Skeletal muscle cell (primary cell): Measurements from ENCODE around the gene SDHAF2.
"Not testable (repeated sequence)": the region's sequence is repeated elsewhere in the genome, so short reads cannot be mapped to it uniquely, and the experiment has no call there.

Experiments used
- DNase-seq: peaks from one replicate; pipeline ENCODE4 v3.0.0-alpha.2; 2010; ENCODE audit warnings: low read depth
- H3K4me3 ChIP-seq: 2 replicates; pipeline ENCODE4 v1.5.1; 2011; ENCODE audit warnings: low read depth, mild to moderate bottlenecking, control low read depth, low read length, moderate library complexity

SDHAF2 gene

DNA sequence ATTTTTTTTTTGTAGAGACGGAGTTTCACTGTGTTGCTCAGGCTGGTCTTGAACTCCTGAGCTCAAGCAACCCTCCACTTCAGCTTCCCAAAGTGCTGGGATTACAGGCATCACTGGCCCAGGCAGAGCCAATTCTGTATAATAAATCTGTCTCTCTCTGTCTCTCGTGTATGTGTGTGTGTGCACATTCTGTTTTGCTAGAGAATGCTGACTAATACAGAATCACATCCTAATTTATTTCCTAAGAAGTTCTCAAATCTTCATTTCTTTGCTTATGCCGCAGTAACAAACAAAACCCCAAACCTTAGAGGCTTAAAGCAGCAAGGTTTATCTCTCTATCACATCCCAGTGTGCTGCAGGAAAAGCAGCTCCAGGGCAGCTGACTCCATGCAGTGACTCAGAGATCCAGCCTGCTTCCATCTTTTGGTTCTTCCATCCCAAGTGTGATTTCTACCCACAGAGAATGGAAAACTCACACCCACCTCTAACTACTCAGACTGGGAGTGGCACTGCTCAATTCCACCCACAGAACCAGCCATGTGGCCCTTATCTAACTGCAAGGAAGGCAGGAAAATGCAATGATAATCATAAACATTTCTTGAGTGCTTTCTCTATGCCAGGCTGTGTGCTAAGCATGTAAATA lies 43.6 kb downstream of the SDHAF2 start:
- no peak for DNase-seq
- no peak overlapping the region for H3K4me3 ChIP-seq

DNA sequence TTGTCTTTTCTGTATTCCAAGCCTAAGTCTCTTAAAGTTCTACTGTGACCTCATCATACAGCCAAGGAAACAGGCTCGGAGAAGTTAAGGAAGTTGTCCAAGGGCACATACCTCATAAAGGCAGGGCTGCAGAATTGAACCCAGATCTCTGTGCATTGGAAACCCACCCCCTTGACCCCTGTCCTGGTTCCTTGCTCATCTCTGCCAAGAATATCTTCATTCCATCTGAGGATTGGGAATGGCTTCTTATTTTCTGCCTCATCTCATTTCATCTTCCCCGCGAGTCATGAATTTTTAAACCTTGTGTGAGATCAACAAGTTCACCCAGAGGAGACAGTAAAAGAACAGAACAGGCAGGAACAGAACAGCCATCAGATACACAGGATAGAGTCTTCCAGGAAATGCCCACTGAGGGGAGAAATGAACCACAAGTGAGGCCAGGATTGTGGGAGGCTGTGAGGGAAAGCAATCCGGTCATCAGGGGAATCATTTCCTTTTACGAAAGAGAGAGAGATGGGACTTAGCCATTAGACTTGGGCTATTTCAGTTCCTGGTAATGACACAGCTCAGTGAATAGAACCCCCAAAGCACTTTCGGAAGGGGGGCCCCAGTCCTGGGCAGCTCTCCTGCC lies 44.2 kb downstream of the SDHAF2 start:
- no peak for DNase-seq
- no peak overlapping the region for H3K4me3 ChIP-seq

DNA sequence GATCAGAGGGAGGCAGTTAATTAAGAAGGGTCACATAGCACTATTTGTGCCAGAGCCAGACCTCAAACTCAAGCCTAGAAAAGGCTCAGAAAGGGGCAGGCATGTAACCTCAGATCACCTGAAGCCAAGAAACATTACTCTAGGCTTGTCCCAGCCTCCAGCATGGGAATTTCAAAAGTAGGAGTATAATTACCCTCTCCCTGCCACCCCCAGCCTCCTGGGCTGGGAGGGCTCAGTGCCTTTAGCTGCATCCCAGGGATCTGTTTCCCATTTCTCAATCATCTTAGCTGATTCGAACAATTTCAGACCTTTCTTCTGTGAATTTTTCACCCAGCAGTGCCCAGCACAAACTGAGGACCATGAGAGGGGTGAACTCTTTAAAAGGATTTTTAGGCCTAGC lies 45.5 kb downstream of the SDHAF2 start:
- no peak overlapping the region for H3K4me3 ChIP-seq
- no peak for DNase-seq

DNA sequence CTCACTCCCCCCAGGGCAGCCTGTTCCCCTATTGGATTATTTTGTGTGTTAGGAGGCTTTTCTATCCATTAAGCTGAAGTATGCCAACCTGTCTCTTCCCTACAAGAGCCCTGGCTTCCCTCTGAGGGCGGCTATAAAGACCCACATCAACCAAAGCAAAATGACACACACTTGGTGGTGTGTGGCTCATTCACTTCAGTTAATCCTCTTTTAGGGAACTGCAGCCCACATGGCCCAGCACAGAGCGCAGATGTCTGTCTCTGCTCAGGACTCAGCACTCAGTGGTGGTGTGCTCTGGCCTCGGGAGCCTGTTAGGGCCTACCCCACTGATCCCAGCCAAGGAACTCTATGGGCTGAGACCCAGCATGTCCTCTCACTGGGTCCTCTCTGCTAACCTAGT lies 46.4 kb downstream of the SDHAF2 start:
- DNase-seq: no peak
- H3K4me3 ChIP-seq: no peak overlapping the region

DNA sequence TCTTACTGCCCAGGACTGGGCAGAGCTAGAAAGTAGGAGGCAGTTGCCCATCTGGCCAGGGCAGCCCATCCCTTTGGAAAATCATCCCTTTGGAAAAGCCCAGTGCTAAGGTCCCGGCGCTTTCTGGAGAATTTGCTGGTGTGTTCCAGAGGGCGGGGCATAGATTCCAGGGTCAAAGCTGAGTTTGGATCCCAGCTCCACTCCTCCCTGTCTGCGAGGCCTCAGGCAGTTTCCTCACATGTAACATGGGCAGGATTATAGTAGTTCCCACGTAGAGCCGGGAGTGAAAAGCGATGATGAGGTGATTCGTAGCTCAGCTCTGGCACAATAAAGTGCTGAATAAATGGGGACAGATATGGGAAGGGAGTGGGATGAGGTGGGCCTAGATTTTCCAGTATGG lies 47.2 kb downstream of the SDHAF2 start:
- DNase-seq: no peak
- no peak overlapping the region for H3K4me3 ChIP-seq

DNA sequence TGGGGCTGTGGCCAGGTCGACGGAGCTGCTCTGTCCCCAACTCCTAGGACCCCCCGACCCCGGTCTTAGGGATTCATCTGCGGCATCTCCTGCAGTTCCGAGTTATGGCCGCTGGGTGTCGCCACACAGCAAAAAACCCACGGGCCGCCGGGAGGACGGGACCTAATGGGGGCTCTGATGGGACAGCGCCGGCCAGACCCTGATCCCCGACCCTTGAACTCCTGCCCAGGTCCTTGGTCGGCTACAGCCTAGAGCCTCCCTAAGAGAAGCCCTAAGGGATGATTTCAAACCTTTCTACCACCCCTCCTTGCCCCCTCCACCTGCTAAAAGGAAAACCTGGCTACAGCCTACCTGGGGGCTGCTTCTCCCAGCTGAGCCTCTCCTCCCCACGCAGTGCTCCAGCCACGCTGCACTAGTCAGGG lies 47.8 kb downstream of the SDHAF2 start:
- H3K4me3 ChIP-seq: no peak overlapping the region
- no peak for DNase-seq

DNA sequence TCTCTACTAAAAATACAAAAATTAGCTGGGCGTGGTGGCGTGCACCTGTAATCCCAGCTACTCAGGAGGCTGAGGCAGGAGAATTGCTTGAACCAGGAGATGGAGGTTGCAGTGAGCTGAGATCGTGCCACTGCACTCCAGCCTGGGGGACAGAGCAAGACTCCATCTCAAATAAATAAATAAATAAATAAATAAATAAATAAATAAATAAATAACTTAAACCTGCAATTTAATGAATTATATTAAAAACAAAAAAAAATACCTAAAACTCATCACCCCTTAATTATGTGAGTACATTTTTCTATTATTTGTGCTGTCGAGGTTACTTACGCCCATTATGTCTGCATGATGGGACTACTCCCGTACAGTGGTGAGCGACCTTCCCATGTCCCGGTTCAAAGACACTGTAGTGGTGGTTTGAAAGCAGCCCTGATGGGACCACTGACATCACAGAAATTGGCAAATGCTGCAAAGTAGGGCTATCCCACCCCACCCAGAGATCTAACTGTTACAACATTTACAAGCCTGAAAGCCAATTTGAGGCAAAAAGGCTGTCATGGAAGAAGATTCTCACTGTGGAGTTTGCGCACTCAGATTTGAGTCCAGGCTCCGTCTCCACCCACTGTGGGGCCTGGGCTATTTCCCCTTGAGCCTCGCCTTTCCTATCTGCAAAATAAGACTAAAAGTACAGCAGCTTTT lies 49.6 kb downstream of the SDHAF2 start:
- not testable (repeated sequence) for H3K4me3 ChIP-seq, DNase-seq

DNA sequence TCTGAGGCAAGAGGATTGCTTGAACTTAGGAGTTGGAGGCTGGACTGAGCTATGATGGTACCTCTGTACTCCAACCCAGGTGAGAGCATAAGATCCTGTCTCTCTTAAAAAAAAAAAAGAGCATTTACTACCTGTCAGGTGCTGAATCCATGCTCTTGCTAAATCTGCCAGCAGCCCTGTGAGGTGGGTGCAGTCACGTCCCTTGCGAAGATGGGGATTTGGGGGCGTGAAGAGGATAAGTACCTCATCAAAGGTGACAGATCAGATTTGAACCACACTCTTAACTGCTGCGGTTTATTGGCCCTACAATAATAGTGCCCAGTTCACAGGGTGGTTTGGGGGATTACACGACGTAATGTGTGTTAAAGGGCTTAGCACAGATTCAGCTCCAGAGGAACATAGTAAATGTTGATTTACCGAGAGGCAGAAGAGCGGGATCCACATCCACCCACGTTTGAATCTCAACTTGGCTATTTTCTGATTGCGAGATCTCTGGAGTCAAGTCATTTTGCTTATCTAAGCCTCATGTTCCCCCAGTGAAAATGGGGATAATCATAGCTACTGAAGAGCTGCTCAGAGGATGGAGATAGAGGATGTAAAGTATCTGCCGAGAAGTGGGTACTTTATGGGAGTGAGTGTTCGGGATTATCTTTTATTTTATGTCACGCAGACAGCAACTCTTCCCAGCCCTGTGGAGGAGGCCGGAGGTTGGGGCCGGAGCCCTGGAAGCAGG lies 50.5 kb downstream of the SDHAF2 start:
- no peak for DNase-seq
- no peak overlapping the region for H3K4me3 ChIP-seq

DNA sequence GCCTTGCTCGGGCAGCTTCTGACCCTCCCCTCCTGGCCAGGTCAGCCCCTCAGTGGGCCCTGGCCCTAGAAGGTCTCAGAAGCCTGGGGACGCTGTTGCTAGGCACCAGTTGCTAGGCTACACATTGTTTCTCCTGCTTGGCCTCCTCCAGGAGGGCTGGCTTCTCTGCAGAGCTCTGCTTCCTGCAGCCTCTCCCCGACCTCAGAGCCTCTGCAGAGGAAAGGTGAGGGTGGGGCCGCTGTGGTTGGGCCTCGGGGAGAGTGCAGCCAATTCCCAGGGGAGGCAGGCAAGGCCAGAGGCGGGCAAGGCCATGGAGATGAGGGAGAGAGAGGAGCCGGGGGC lies 51.0 kb downstream of the SDHAF2 start:
- DNase-seq: no peak
- no peak overlapping the region for H3K4me3 ChIP-seq

DNA sequence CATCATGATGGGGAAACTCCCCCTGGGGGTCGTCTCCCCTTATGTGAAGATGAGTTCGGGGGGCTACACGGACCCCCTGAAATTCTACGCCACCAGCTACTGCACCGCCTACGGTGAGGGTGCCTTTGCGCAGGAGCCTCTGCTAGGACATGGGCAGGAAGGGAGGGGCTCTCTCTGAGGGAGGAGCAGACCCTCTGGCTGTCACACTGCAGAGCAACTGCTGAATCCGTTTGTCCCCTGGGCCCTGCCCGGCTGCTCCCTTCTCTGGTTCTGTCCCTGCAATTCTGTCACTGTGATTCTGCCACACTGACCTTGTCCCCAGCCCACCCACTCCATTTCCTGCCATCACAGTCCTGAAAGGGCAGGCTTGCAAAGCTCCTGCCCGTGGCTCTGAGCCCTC lies 51.9 kb downstream of the SDHAF2 start:
- H3K4me3 ChIP-seq: no peak overlapping the region
- no peak for DNase-seq

DNA sequence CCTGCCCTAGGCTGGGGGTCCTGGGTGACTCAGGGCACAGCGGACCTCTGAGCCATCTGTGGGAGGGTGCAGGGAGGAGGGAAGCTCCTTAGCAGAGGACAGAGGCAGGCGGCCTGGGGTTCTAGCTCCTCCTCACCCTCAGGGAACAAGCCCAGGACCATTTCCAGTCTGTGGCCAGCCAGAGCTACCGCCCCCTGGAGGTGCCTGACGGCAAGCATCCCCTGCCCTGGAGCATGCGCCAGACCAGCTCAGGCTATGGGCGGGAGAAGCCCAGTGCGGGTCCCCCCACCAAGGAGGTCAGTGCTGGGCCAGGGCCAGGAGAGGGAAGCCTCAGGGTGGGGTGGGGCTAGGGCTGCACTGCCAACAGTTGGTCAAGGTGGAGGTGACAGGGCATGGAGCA lies 52.6 kb downstream of the SDHAF2 start:
- H3K4me3 ChIP-seq: no peak overlapping the region
- no peak for DNase-seq

DNA sequence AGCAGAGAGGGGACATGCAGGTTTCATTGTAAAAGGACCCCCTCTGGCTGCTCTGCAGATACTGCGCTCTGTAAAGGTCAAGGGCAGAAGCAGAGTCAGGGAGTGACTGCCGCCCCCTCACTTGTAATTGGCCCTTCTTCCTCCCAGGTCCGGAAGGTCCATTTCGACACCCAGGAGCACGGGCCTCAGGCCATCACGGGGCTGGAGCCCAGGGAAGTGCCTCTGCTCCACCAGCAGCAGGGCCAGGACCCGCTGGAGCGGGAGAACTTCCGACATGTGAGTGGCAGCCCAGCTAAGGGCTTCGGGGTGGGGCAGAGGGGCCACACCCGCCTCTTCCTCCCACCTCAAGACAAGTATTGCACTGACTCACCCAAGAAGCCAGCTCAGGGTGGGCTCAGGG lies 54.6 kb downstream of the SDHAF2 start:
- no peak for DNase-seq
- no peak overlapping the region for H3K4me3 ChIP-seq

DNA sequence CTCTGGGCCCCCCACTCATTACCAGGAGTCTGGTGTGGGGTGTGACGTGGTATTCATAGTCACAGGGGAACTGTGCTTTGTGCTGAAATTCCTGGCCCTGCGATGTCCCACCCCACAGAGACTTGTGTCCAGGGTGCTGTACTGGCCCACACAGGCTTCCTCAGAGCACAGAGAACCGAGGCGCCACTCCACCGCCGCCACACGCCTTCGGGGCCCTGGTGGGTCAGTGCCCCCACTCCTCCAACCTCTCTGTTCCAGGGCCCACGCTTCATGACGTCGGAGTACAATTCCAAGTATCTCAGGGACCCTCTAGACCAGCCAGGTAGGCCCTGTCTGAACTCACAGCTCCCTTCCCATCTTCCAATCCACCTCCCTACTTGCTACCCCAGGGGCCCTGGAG lies 55.2 kb downstream of the SDHAF2 start:
- DNase-seq: no peak
- H3K4me3 ChIP-seq: no peak overlapping the region

DNA sequence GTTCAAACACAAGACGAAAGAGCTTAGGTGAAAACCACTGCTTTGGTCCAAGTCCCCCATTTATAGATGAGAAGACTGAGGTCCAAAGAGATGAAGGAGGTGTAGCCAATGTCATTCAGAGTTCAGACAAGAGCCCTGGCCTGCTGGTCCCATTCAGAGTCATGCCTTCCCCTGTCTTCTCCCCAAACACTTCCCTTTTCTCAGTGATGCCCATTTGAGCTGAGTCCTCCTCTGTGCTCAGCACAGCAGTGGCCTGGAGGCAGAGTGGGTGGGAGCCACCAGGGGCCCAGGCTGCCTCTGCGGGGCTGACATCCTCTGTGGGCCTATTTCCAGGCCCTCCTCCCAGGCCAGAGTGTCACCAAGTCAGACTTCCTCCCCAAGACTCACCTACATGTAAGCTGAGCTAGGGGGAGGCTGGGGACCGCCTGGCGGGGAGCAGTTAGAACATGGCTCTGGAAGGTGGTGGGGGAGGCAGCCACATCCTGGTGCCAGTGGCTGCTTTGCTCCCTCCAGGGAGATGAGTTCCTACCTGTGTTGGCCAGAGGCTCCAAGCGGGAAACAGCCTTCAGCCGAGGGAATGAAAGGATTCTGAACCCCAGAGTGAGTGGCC lies 56.2 kb downstream of the SDHAF2 start:
- DNase-seq: no peak
- no peak overlapping the region for H3K4me3 ChIP-seq

DNA sequence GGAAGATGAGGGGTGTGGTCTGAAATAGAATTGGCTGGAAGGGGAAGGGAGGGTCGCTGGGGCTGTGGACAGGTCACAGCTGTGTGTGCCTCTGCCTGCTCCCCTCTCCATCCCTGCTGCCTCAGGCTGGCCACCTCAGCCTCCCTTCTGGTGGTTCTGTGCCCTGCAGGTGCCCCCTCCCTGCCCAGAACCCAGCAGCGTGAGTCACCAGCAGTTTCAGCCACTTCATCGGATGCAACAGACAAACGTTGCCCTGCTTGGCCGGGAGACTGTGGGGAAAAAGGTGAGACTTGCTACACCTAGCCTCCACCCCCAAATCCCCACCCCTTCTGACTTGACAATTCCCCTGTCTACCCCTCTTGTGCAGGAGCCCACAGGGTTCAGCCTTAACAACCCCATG lies 56.9 kb downstream of the SDHAF2 start:
- H3K4me3 ChIP-seq: no peak overlapping the region
- DNase-seq: no peak

DNA sequence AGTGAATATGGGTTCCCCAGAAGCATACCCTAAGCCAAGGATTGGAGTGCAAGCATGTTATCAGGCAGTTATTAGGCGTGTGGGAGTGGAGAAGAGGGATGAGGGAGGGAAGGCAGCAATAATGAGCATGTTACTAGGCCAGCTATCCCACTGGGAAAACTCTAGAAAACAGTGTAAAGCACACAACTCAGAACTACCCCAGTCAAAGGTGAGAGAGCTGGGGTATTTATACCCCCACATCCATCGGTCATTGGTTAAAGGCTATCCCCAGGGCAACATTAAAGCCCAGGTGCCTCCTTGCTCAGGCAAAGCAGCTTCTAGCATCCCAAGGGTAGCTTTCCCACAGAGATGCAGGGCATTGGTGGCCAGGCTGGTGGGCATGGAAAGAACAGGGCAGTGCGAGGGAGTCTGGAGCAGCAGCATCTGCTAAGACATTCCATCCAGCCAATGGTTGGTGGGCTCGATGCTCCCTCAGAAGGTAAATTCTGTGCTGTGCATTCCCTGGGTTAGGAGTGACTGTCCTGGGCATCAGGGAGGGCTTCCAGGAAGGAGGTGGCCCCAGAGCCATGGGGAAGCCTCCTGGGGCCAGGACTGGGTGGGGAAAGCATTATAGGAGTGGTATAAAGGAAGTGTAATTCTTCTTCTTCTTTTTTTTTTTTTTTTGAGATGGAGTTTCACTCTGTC lies 57.6 kb downstream of the SDHAF2 start:
- H3K4me3 ChIP-seq: no peak overlapping the region
- DNase-seq: no peak

DNA sequence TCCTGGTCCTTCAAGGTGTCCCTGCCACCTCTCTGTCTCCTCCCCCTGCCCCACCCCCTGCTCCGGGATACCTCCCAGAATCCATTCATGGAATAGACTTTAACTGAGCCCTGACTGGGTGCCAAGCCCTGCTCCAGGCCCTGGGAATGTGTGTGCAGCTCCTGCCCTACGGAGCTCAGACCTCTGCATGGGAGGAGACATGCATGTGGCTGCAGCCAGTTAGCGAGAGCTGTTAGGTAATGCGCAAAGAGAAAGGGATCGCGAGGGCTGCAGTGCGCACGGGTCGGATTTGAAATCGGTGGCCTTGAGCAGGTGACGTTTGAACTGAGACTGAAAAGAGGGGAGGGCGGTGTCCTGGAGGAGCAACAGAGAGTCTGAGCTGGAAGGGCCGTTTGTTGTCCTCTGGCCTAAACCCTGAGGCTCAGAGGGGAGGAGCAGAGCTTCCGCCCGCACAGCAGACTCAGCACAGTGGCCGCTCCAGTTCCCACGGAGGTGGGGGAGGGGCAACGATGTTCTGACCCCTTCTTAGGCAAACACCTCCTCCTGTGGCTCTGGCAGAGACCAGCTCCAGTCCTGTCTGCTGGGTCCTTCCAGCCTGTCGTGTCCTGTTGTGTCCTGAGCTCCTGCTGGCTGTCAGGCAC lies 58.8 kb downstream of the SDHAF2 start:
- no peak overlapping the region for H3K4me3 ChIP-seq
- DNase-seq: no peak

DNA sequence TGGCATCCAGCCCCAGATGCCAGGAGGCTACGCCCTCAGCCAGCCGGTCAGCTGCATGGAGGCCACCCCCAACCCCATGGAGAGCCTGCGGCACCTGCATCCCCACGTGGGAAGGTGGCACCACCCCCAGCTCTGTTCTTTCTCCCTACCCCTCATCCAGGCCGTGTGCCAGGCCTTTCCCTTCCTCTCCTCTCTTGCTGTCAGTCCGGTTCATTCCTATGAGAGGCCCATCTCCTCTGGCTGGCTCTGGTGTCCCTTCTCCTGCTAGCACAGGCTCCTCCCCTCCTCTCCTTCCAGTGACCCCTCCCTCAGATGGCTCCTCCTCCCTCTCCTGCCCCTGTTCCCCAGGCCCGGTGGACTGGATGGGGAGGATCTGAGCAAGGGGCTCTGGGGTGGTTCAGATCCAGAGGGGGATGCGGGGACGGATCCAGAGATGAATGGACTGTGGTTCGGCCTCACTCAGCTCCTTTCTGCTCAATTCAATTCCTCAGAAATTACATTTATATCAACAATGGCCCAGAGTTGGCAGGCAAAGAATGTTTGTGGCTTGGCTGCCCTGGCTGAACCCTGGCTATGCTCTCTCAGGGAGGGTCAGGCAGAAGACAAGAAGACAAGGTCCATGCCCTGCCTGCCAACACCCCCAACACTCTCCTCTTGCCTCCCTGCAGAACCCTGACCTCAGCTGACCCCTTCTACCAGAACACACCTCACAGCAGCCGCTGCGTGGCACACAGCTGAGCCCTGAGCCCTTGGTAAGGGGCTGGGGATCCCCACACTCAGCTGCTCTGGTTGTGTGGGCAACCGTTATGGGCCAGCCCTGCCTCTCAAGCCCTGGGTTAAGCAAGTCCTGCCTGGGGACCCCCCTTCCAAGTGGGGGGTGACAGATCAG lies 60.2 kb downstream of the SDHAF2 start:
- no peak for DNase-seq
- no peak overlapping the region for H3K4me3 ChIP-seq
